Measurements from ENCODE around the gene KLHL36.
A peak's percentile ranks its signal among the peaks of the same experiment; 100 is the strongest.

Gene KLHL36

DNA sequence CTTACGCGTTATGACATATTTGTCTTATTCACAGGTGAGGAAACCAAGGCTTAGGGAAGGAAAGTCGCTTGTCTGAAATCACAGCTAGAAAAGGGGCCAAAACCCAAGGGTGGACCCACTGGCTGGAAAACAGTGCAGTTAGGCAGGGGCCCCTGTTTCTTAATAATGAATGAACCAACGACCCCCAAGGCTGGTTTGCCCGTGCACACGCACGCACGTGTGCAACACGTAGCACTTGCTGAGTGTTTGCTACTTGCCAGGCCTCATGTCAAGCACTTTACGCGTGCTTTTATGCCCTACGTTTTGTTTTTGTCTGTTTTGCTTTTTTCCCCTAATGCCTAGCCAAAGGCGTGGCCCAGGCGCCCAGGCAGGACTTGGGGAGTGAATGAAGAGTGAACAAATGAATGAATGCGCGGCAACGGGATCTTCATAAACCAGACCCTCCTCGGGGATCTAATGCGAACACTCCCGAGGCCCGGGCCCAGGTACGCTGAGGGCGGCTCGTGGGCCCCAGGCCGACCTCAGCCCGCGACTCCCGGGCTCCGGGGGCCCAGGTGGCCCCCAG, 50.9 kb downstream of the KLHL36 start:
- H3K79me2 ChIP-seq (ENCODE audit: insufficient read depth, low read depth): peaks cover 42% of the 10 kb centered on the region
- peak overlapping the region; percentile 75 for H3K4me2 ChIP-seq
- peaks cover 29% of the 10 kb centered on the region for H3K4me1 ChIP-seq (ENCODE audit: low read depth, poor library complexity, severe bottlenecking)
- peak overlapping the region; percentile 84 for H2AFZ ChIP-seq (ENCODE audit: low read depth)
- no peaks in the 10 kb centered on the region for H3K36me3 ChIP-seq (ENCODE audit: insufficient read depth)
- TF ChIP-seq, protein P1, sequence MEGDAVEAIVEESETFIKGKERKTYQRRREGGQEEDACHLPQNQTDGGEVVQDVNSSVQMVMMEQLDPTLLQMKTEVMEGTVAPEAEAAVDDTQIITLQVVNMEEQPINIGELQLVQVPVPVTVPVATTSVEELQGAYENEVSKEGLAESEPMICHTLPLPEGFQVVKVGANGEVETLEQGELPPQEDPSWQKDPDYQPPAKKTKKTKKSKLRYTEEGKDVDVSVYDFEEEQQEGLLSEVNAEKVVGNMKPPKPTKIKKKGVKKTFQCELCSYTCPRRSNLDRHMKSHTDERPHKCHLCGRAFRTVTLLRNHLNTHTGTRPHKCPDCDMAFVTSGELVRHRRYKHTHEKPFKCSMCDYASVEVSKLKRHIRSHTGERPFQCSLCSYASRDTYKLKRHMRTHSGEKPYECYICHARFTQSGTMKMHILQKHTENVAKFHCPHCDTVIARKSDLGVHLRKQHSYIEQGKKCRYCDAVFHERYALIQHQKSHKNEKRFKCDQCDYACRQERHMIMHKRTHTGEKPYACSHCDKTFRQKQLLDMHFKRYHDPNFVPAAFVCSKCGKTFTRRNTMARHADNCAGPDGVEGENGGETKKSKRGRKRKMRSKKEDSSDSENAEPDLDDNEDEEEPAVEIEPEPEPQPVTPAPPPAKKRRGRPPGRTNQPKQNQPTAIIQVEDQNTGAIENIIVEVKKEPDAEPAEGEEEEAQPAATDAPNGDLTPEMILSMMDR (conservative IDR thresholded peaks at IDR 0.05; ENCODE audit: low read depth, low read length): no peak
- H3K27ac ChIP-seq: no peak overlapping the region
- H3K9ac ChIP-seq: peak overlapping the region; percentile 39; the same call in 1 of the 2 replicates
- H3K4me3 ChIP-seq (IDR thresholded peaks at IDR 0.05; ENCODE audit: insufficient read depth, low read depth, low read length): no peak overlapping the region
- H3K27me3 ChIP-seq (ENCODE audit: insufficient read depth, low read depth): no peaks in the 10 kb centered on the region
- H4K20me1 ChIP-seq (ENCODE audit: insufficient read depth): peaks cover 39% of the 10 kb centered on the region

DNA sequence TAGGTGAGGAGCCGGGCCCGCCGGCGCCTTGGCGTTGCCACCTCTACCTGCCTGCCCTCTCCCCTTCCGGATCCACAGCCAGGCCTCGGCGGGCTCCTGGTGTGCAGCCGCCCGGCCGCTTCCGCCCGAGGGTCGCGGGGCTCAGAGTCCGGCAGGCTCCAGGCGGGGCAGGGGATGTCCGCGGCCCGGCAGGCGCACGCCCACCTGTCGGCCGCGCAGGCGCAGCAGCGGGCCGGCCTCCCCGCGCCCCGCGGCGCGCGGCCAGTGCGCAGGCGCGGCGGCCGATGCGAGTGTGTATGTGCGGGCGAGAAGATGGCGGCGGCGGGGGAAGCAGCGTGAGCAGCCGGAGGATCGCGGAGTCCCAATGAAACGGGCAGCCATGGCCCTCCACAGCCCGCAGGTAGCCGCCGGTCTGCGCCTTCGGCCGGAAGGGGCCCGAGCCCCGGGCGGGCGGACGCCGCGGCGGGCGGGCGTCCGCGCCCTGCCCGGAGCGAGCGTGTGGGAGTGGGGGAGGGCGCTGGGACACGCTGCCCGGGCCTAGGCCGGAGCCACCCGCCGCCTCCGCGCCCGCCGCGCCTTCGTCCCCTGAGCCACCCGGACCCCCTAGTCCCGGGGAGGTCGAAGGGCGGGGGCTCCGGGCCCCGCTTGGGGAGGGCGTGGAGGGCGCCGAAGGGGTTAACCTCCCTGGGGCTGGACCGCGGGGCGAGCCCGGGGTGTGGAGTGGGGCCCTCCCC, 51.6 kb downstream of the KLHL36 start, which contains the start of gene USP10:
TSS of gene USP10 (plus strand) at position 289 of the 734 bp plus-strand sequence. CDS start at position 380, 91 bp downstream.
- H3K79me2 ChIP-seq (ENCODE audit: insufficient read depth, low read depth): peaks cover 48% of the 10 kb centered on the region
- no peaks in the 10 kb centered on the region for H3K27me3 ChIP-seq (ENCODE audit: insufficient read depth, low read depth)
- peak within 1 kb of the TSS; percentile 58 for H3K4me3 ChIP-seq (IDR thresholded peaks at IDR 0.05; ENCODE audit: insufficient read depth, low read depth, low read length)
- H3K4me2 ChIP-seq: peak within 1 kb of the TSS; percentile 86
- H3K9ac ChIP-seq: peak within 1 kb of the TSS; percentile 84
- H3K4me1 ChIP-seq (ENCODE audit: low read depth, poor library complexity, severe bottlenecking): peaks cover 29% of the 10 kb centered on the region
- H2AFZ ChIP-seq (ENCODE audit: low read depth): peak within 1 kb of the TSS; percentile 84
- peaks cover 45% of the 10 kb centered on the region for H4K20me1 ChIP-seq (ENCODE audit: insufficient read depth)
- peak within 1 kb of the TSS; percentile 62 for H3K27ac ChIP-seq
- TF ChIP-seq, protein P1 (conservative IDR thresholded peaks at IDR 0.05; ENCODE audit: low read depth, low read length): no peak
- H3K36me3 ChIP-seq (ENCODE audit: insufficient read depth): no peaks in the 10 kb centered on the region

DNA sequence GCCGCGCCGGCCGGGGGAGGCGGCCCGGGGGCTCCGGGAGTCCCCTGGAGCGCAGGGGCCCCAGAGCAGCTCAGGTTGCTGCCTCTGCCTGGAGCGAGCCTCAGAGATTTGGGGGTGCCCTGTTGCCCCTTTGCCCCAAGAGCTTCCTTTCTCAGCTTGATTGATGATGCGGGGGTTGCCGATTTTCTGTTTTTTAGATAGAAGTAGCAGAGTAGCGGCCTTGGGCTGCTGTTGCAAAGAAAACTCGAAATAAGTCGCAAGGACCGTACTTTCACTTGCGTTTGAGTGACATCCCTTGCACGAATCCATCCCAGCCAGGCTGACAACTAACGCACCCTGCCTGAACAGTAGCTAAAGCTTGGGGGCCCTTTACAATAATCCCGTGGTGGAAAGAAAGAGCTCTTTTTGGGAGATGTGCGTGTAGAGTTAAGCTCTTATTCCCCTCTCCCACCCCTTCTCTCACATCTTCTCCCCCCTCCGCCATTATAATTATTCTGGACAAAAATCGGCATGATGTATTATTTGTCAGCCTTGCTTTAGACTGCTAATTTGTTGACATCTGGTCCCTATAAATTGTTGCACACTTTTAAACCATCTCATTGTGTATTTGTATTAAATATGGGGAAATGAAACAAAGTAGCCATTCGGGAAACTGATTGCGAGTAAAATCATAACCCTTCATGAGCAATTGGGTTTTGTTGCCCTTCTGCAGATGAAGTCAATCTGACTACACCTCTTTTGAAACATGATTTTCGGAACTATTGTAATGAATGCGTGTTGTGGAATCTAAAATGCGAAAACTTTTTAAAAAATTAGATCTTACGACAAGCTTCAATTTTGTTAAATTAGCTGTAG, 52.4 kb downstream of the KLHL36 start:
- Histone ChIP-seq H3K27me3 (ENCODE audit: insufficient read depth, low read depth) (no peaks in the 10 kb centered on the region), H3K9ac (peak overlapping the region; percentile 84), H3K27ac (peak overlapping the region; percentile 62), H3K4me2 (peak overlapping the region; percentile 86), H3K4me1 (ENCODE audit: low read depth, poor library complexity, severe bottlenecking) (peaks cover 29% of the 10 kb centered on the region), H4K20me1 (ENCODE audit: insufficient read depth) (peaks cover 52% of the 10 kb centered on the region), H3K36me3 (ENCODE audit: insufficient read depth) (no peaks in the 10 kb centered on the region), H3K4me3 (IDR thresholded peaks at IDR 0.05; ENCODE audit: insufficient read depth, low read depth, low read length) (peak overlapping the region; percentile 58), H2AFZ (ENCODE audit: low read depth) (0 out of 2 replicates have a peak overlapping the region, but pooled peaks have one; percentile 32), H3K79me2 (ENCODE audit: insufficient read depth, low read depth) (peaks cover 56% of the 10 kb centered on the region)
- TF ChIP-seq, protein P1 (conservative IDR thresholded peaks at IDR 0.05; ENCODE audit: low read depth, low read length): no peak

DNA sequence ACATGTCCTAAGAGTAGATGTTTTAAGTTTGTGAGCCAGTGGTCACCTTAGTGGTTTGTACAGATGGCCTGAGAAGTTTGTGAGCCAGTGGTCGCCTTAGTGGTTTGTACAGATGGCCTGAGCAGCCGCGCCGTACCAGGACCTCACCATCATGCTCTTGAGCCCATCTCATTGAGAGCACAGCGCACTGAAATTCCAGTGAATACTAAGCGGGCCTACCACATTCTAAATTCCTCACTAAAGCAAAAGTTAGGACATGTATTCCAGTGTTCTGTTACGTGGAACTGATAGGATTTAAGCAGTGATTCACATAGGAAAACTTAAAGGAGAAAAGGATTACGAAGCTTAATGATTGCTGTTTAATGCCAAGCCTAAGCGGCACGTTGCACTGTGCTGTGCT, 55.4 kb downstream of the KLHL36 start:
- Histone ChIP-seq H3K27ac (no peak overlapping the region), H3K4me2 (no peak overlapping the region), H2AFZ (ENCODE audit: low read depth) (no peak overlapping the region), H4K20me1 (ENCODE audit: insufficient read depth) (peaks cover 75% of the 10 kb centered on the region), H3K4me1 (ENCODE audit: low read depth, poor library complexity, severe bottlenecking) (peaks cover 29% of the 10 kb centered on the region), H3K79me2 (ENCODE audit: insufficient read depth, low read depth) (peaks cover 85% of the 10 kb centered on the region), H3K36me3 (ENCODE audit: insufficient read depth) (no peaks in the 10 kb centered on the region), H3K9ac (no peak overlapping the region), H3K27me3 (ENCODE audit: insufficient read depth, low read depth) (no peaks in the 10 kb centered on the region), H3K4me3 (IDR thresholded peaks at IDR 0.05; ENCODE audit: insufficient read depth, low read depth, low read length) (no peak overlapping the region)
- TF ChIP-seq, protein P1 (conservative IDR thresholded peaks at IDR 0.05; ENCODE audit: low read depth, low read length): no peak
